ENCODE data around the gene OR9I1. TPM values are rescaled to one million over a fixed set of nuclear protein-coding genes. Genes with fewer than 3 reads are reported as not detected.

OR9I1 gene
- total RNA-seq: not detected

GRCh38 chr11:58125469-58125868 lies at the start of gene OR9I1:
OR9I1 (minus strand) TSS chr11:58125530; CDS start chr11:58119444, 6,086 bp downstream.
- H3K4me1 Mint-ChIP-seq (ENCODE audit: low read depth): no peaks in the 10 kb centered on the region
- ChIA-PET CTCF (no interaction called here), POLR2A (interaction anchor here (0.6 kb wide), 1 partner anchor 149 kb away, joined by 3 read pairs; no protein-coding TSS in a partner anchor)
- DNase-seq (no peak), ATAC-seq (no peak)
- no peaks in the 10 kb centered on the region for H3K9me3 Mint-ChIP-seq
- no peak within 1 kb of the TSS for H3K4me3 Mint-ChIP-seq
- no peaks in the 10 kb centered on the region for H3K36me3 Mint-ChIP-seq (ENCODE audit: low read depth)
- intact Hi-C loops (cut with micrococcal nuclease): no loop called here
- no peak within 1 kb of the TSS for H3K27ac Mint-ChIP-seq
- H3K27me3 Mint-ChIP-seq: peaks cover 7% of the 10 kb centered on the region
- TF ChIP-seq CTCF (IDR thresholded peaks at IDR 0.05): no peak

- POLR2A ChIA-PET: no interaction called here
- DNase-seq: no peak
- Mint-ChIP-seq H3K27ac (no peak overlapping the region), H3K4me1 (ENCODE audit: low read depth) (no peaks in the 10 kb centered on the region), H3K4me3 (no peak overlapping the region), H3K27me3 (no peaks in the 10 kb centered on the region), H3K9me3 (no peaks in the 10 kb centered on the region), H3K36me3 (ENCODE audit: low read depth) (no peaks in the 10 kb centered on the region)
- CTCF ChIA-PET: no interaction called here
- no peak for ATAC-seq
- intact Hi-C loops (cut with micrococcal nuclease): no loop called here
- no peak for TF ChIP-seq CTCF (IDR thresholded peaks at IDR 0.05)
Observed at GRCh38 chr11:58165504-58166106, 40.3 kb upstream of the OR9I1 start.

GRCh38 chr11:58164990-58165389 lies 39.7 kb upstream of the OR9I1 start:
- H3K36me3 Mint-ChIP-seq (ENCODE audit: low read depth): no peaks in the 10 kb centered on the region
- no peaks in the 10 kb centered on the region for H3K9me3 Mint-ChIP-seq
- peaks cover 2% of the 10 kb centered on the region for H3K27me3 Mint-ChIP-seq
- TF ChIP-seq CTCF (IDR thresholded peaks at IDR 0.05): no peak
- POLR2A ChIA-PET: no interaction called here
- no peaks in the 10 kb centered on the region for H3K4me1 Mint-ChIP-seq (ENCODE audit: low read depth)
- no peak overlapping the region for H3K27ac Mint-ChIP-seq
- H3K4me3 Mint-ChIP-seq: no peak overlapping the region
- CTCF ChIA-PET: no interaction called here
- DNase-seq: no peak
- intact Hi-C loops (cut with micrococcal nuclease): no loop called here
- no peak for ATAC-seq

- ATAC-seq (no peak), DNase-seq (no peak)
- Mint-ChIP-seq H3K27ac (no peak overlapping the region), H3K9me3 (peaks cover 2% of the 10 kb centered on the region), H3K36me3 (ENCODE audit: low read depth) (no peaks in the 10 kb centered on the region), H3K4me3 (no peak overlapping the region), H3K27me3 (peaks cover 2% of the 10 kb centered on the region), H3K4me1 (ENCODE audit: low read depth) (no peaks in the 10 kb centered on the region)
- TF ChIP-seq CTCF (IDR thresholded peaks at IDR 0.05): no peak
- CTCF ChIA-PET: no interaction called here
- intact Hi-C loops (cut with micrococcal nuclease): no loop called here
- POLR2A ChIA-PET: no interaction called here
Observed at GRCh38 chr11:58164389-58164788, 39.1 kb upstream of the OR9I1 start.

GRCh38 chr11:58152781-58153180 lies 27.5 kb upstream of the OR9I1 start:
- Mint-ChIP-seq H3K27me3 (peaks cover 17% of the 10 kb centered on the region), H3K27ac (no peak overlapping the region), H3K4me1 (ENCODE audit: low read depth) (no peaks in the 10 kb centered on the region), H3K4me3 (no peak overlapping the region), H3K9me3 (no peaks in the 10 kb centered on the region), H3K36me3 (ENCODE audit: low read depth) (no peaks in the 10 kb centered on the region)
- ATAC-seq (no peak), DNase-seq (no peak)
- intact Hi-C loops (cut with micrococcal nuclease): no loop called here
- ChIA-PET CTCF (no interaction called here), POLR2A (no interaction called here)
- TF ChIP-seq CTCF (IDR thresholded peaks at IDR 0.05): no peak
